Ascending aorta (tissue), 2 donors: ENCODE data around the gene IGSF5. TPM values are rescaled to one million over a fixed set of nuclear protein-coding genes. Genes with fewer than 3 reads are reported as not detected.
A peak's percentile ranks its signal among the peaks of the same experiment; 100 is the strongest.

Source experiments
- DNase-seq, 2 donors: peaks; one replicate each; pipeline ENCODE4 v3.0.0-alpha.2; 2019; ENCODE audit warnings: low spot score in 2 of 2
- H3K27ac ChIP-seq, 2 donors: fragments of 200-600 bp; sonication (generic); one replicate each; pipeline ENCODE4 v1.5.1; 2016 to 2017; ENCODE audit warnings: mild to moderate bottlenecking in 1 of 2
- H3K27me3 ChIP-seq: fragments of 200-600 bp; sonication (generic); one replicate; pipeline ENCODE4 v1.5.1; 2017
- H3K36me3 ChIP-seq, 2 donors: fragments of 200-600 bp; sonication (generic); one replicate each; pipeline ENCODE4 v1.5.1; 2016
- H3K4me1 ChIP-seq, 2 donors: fragments of 200-600 bp; sonication (generic); one replicate each; pipeline ENCODE4 v1.5.1; 2016 to 2017; ENCODE audit warnings: mild to moderate bottlenecking in 1 of 2
- H3K4me3 ChIP-seq, 2 donors: fragments of 200-600 bp; sonication (generic); one replicate each; pipeline ENCODE4 v1.5.1; 2016 to 2017; ENCODE audit warnings: mild to moderate bottlenecking in 1 of 2
- H3K9me3 ChIP-seq, 2 donors: fragments of 200-600 bp; sonication (generic); one replicate each; pipeline ENCODE4 v1.5.1; 2016
- intact Hi-C: fragments of 100-400 bp; cut with DNase I; formaldehyde crosslinking; loops from one replicate; pipeline ENCODE4 v1.15.1; 2023
- total RNA-seq: library from RNA; depleted of rRNA; stranded (reverse); fragments of >200 nt; gene quantifications from one replicate; pipeline ENCODE4 v1.1.0, GENCODE V29; 2016
- TF ChIP-seq, protein P1 (sequence below), 3 experiments: fragments of 200-600 bp in 2 of 3; fragments of 450-650 bp in 1 of 3; sonication (generic) in 2 of 3; IDR thresholded peaks; one replicate each; pipeline ENCODE4 v1.5.1; 2016 to 2019; ENCODE audit warnings: antibody characterized with exemption in 3 of 3, mild to moderate bottlenecking in 1 of 3, moderate library complexity in 1 of 3

The IGSF5 gene
- total RNA-seq, 1 donor from 2014 or later, result not detected

DNA sequence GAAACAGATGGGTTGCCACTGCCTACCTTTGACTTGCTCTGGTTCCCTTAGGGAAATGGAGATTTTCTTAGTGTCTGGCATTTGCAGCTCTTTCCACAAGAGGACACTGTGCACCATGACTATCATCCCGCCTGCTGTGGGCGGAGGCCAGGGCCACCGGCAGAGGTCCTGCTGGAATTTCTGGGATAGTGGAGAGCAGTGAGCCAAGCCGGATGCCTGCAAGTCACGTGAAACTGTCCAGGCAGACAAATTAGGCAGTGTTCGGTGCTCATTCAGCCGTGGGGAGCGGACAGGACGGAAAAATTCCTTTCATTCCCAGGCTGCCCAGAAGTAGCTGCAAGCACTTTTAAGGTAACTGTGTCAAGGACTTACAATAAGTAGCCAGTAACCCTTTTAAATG lies 43.4 kb downstream of the IGSF5 start:
- intact Hi-C loops, result loop anchor here (2.0 to 10.0 kb wide), 2 partner anchors 266 to 332 kb away; no protein-coding TSS in a partner anchor
- peak in 1 of 2 donors; percentile 71 for DNase-seq
- Histone ChIP-seq H3K4me3 (no peak overlapping the region), H3K27me3 (no peaks in the 10 kb centered on the region), H3K36me3 (no peaks in the 10 kb centered on the region), H3K9me3 (no peaks in the 10 kb centered on the region), H3K27ac (no peak overlapping the region), H3K4me1 (no peaks in the 10 kb centered on the region)
- TF ChIP-seq, protein P1, sequence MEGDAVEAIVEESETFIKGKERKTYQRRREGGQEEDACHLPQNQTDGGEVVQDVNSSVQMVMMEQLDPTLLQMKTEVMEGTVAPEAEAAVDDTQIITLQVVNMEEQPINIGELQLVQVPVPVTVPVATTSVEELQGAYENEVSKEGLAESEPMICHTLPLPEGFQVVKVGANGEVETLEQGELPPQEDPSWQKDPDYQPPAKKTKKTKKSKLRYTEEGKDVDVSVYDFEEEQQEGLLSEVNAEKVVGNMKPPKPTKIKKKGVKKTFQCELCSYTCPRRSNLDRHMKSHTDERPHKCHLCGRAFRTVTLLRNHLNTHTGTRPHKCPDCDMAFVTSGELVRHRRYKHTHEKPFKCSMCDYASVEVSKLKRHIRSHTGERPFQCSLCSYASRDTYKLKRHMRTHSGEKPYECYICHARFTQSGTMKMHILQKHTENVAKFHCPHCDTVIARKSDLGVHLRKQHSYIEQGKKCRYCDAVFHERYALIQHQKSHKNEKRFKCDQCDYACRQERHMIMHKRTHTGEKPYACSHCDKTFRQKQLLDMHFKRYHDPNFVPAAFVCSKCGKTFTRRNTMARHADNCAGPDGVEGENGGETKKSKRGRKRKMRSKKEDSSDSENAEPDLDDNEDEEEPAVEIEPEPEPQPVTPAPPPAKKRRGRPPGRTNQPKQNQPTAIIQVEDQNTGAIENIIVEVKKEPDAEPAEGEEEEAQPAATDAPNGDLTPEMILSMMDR (IDR thresholded peaks at IDR 0.05), result peak; percentile 36 to 59 (median 54)

DNA sequence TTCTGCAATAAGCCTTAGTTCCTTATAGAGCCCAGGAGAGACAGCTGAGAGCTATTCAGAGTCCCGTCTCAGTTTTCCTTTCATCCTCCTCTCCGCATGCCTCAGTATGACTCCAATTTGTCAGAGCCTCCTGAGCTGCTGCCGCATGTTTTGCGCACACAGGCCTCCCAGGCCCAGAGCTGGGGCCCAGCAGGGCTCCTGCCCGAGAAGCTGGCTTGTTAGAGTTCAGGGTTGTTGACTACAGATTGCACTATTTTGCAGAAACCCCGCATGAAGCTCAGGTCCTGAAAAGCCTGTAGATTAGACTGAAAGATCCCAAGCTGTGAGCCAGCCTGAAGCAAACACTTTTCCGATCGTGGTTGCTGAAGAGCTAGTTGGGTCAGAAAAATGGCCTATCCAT lies 51.5 kb downstream of the IGSF5 start:
- no peaks in the 10 kb centered on the region for H3K9me3 ChIP-seq
- no peak for DNase-seq
- intact Hi-C loops, result no loop called here
- no peaks in the 10 kb centered on the region for H3K4me1 ChIP-seq
- H3K27me3 ChIP-seq, result no peaks in the 10 kb centered on the region
- H3K36me3 ChIP-seq, result no peaks in the 10 kb centered on the region
- TF ChIP-seq, protein P1 (IDR thresholded peaks at IDR 0.05), result no peak
- no peak overlapping the region for H3K27ac ChIP-seq
- H3K4me3 ChIP-seq, result no peak overlapping the region

DNA sequence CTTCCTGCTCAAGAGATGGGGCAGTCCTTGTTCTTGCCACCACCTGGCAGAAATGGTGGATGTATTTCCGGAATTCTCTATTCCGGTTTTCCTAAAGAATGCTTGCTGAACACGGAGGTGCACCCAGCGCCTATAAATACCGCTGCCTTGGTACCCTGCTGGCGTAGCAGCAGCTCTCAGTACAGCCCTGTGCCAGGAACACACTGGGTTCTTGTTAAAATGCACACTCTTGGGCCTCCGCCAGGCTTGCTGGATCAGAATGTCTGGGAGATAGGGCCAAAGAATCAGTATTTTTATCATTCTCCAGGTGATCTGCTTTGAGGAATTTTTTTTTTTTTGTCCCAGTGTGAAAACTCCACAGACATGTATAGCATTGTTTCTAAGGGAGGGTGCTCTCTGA lies 54.2 kb downstream of the IGSF5 start:
- Histone ChIP-seq H3K4me1 (no peaks in the 10 kb centered on the region), H3K9me3 (no peaks in the 10 kb centered on the region), H3K4me3 (no peak overlapping the region), H3K27me3 (no peaks in the 10 kb centered on the region), H3K27ac (no peak overlapping the region), H3K36me3 (no peaks in the 10 kb centered on the region)
- TF ChIP-seq, protein P1 (IDR thresholded peaks at IDR 0.05), result no peak
- no peak for DNase-seq
- intact Hi-C loops, result no loop called here

DNA sequence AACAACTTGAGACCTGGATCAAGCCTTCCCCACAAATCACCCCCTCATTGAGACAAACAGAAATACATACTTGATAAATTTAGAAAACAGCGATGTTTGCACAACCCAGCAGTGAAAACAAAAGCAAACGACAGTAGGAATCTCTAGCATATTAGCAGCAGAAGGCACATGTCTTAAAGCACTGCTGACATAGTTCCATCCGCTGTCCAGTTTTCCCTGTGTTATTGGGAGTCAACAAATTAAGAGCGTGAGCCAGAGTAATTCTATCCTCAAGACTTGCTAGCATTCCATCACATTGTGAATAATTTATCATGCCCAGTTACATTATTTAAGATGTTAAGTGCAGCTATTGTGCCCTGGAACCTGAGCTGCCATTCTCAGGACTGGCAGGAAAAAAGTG lies 55.3 kb downstream of the IGSF5 start:
- intact Hi-C loops, result no loop called here
- H3K4me1 ChIP-seq, result no peaks in the 10 kb centered on the region

DNA sequence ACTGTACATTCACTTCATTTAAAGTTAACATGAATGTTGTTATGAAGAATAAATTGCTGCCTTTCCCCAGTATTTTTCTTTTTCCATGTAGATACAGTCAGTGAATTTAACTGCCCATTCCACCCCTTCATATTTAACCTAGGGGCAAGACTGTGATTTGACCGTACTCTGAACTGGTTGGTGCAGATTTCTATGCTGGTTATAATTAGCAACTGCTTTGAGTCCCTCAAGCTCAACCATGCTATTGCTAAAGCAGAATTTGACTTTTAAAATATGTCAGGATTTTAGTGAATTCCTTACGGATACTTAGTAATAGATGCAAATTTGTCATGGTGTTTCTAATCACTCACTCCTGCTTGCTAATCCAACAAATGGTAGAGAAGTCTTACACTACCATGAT lies 57.2 kb downstream of the IGSF5 start:
- Histone ChIP-seq H3K9me3 (no peaks in the 10 kb centered on the region), H3K27ac (no peak overlapping the region), H3K4me3 (no peak overlapping the region), H3K36me3 (no peaks in the 10 kb centered on the region), H3K4me1 (no peaks in the 10 kb centered on the region), H3K27me3 (no peaks in the 10 kb centered on the region)
- TF ChIP-seq, protein P1 (IDR thresholded peaks at IDR 0.05), result no peak
- intact Hi-C loops, result no loop called here
- no peak for DNase-seq

More for the DNA sequence above, 55.3 kb downstream of the IGSF5 start:
- no peak overlapping the region for H3K27ac ChIP-seq
- H3K4me3 ChIP-seq, result no peak overlapping the region
- H3K27me3 ChIP-seq, result no peaks in the 10 kb centered on the region
- no peaks in the 10 kb centered on the region for H3K9me3 ChIP-seq
- no peak for DNase-seq
- TF ChIP-seq, protein P1 (IDR thresholded peaks at IDR 0.05), result no peak
- H3K36me3 ChIP-seq, result no peaks in the 10 kb centered on the region

DNA sequence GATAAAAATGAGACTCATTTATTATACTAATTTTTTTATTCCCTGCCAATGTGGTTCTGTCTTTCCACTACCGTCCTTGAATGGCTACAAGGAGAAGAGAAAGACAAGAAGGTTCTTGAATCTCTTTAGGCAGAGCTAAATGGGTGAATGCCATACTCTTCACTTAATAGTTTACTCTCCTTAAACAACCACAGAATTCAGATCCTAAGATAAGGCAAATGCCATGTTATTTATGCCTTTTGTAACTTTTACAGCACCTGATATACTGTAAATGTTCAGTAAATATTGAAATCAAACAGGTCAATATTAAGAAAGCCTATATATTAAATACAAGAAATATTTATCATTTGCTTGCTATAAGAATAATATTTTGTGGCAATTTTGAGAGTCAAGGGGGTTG lies 58.4 kb downstream of the IGSF5 start:
- Histone ChIP-seq H3K27ac (no peak overlapping the region), H3K4me1 (no peaks in the 10 kb centered on the region), H3K36me3 (no peaks in the 10 kb centered on the region), H3K4me3 (no peak overlapping the region), H3K27me3 (no peaks in the 10 kb centered on the region), H3K9me3 (no peaks in the 10 kb centered on the region)
- TF ChIP-seq, protein P1 (IDR thresholded peaks at IDR 0.05), result no peak
- intact Hi-C loops, result no loop called here
- no peak for DNase-seq
